ENCODE data around the gene TP53AIP1.

- TF ChIP-seq RAD21 (IDR thresholded peaks at IDR 0.05 in 1 of 2, conservative IDR thresholded peaks at IDR 0.05 in 1 of 2; ENCODE audit: low read depth in 2 of 2, low read length in 2 of 2), result no peak
- no peak for TF ChIP-seq MAFK (IDR thresholded peaks at IDR 0.05; ENCODE audit: low read depth, low read length)
These were observed 24.9 kb upstream of the TP53AIP1 start for GRCh38 chr11:128967578-128967977.

All from H1 (cell line).